Amniotic stem cell (primary cell): Measurements from ENCODE around the gene INPP5A.
"Not testable (repeated sequence)": the region's sequence is repeated elsewhere in the genome, so short reads cannot be mapped to it uniquely, and the experiment has no call there.

Experiments used
- DNase-seq: peaks from one replicate; lab custom pipeline; 2025; lab: John Stamatoyannopoulos, UW

Gene INPP5A

GRCh38 chr10:132564690-132565089 lies 27.1 kb downstream of the INPP5A start:
- DNase-seq, result no peak

GRCh38 chr10:132565516-132566209 lies 28.1 kb downstream of the INPP5A start:
- no peak for DNase-seq

- DNase-seq, result no peak
Observed at GRCh38 chr10:132566892-132567291, 29.3 kb downstream of the INPP5A start.

- no peak for DNase-seq
Observed at GRCh38 chr10:132570265-132570664, 32.7 kb downstream of the INPP5A start.

GRCh38 chr10:132570771-132571649 lies 33.4 kb downstream of the INPP5A start:
- DNase-seq, result no peak

GRCh38 chr10:132571650-132572544 lies 34.3 kb downstream of the INPP5A start:
- DNase-seq, result peak; percentile 65

GRCh38 chr10:132572545-132572937 lies 35.0 kb downstream of the INPP5A start:
- no peak for DNase-seq

- DNase-seq, result not testable (repeated sequence)
Observed at GRCh38 chr10:132572946-132573345, 35.4 kb downstream of the INPP5A start.

- no peak for DNase-seq
Observed at GRCh38 chr10:132574288-132574687, 36.7 kb downstream of the INPP5A start.

GRCh38 chr10:132574783-132575319 lies 37.3 kb downstream of the INPP5A start:
- no peak for DNase-seq

- DNase-seq, result peak; percentile 42
Observed at GRCh38 chr10:132575320-132576201, 38.0 kb downstream of the INPP5A start.

- no peak for DNase-seq
Observed at GRCh38 chr10:132576671-132577349, 39.2 kb downstream of the INPP5A start.

GRCh38 chr10:132577350-132578003 lies 39.9 kb downstream of the INPP5A start:
- DNase-seq, result no peak

GRCh38 chr10:132578287-132578951 lies 40.8 kb downstream of the INPP5A start:
- no peak for DNase-seq

GRCh38 chr10:132579027-132579859 lies 41.7 kb downstream of the INPP5A start:
- DNase-seq, result no peak

GRCh38 chr10:132580143-132580542 lies 42.6 kb downstream of the INPP5A start:
- DNase-seq, result no peak

- no peak for DNase-seq
Observed at GRCh38 chr10:132580617-132581016, 43.0 kb downstream of the INPP5A start.

GRCh38 chr10:132582137-132582536 lies 44.5 kb downstream of the INPP5A start:
- no peak for DNase-seq
